NCI-H2029 treated with DMSO at 0.1 percent for 48 hours (cell line): ENCODE results near the gene DHRS4L2.
A peak's percentile ranks its signal among the peaks of the same experiment; 100 is the strongest.
"Not testable (repeated sequence)": the region's sequence is repeated elsewhere in the genome, so short reads cannot be mapped to it uniquely, and the experiment has no call there.

Experiments used
- DNase-seq: peaks from one replicate; lab custom pipeline; 2025; lab: John Stamatoyannopoulos, UW

DHRS4L2 gene

GRCh38 chr14:24018978-24019377 lies 30.2 kb downstream of the DHRS4L2 start:
- DNase-seq: not testable (repeated sequence)

GRCh38 chr14:24019944-24020343 lies 31.2 kb downstream of the DHRS4L2 start:
- not testable (repeated sequence) for DNase-seq

- DNase-seq: not testable (repeated sequence)
These were observed 31.8 kb downstream of the DHRS4L2 start for GRCh38 chr14:24020520-24020919.

- DNase-seq: not testable (repeated sequence)
These were observed 36.2 kb downstream of the DHRS4L2 start for GRCh38 chr14:24024939-24025418.

GRCh38 chr14:24029687-24030086 lies 41.0 kb downstream of the DHRS4L2 start:
- DNase-seq: not testable (repeated sequence)

- DNase-seq: not testable (repeated sequence)
These were observed 42.6 kb downstream of the DHRS4L2 start for GRCh38 chr14:24031331-24031730.

GRCh38 chr14:24032727-24033418 lies 44.1 kb downstream of the DHRS4L2 start:
- DNase-seq: no peak

- not testable (repeated sequence) for DNase-seq
These were observed 47.0 kb downstream of the DHRS4L2 start for GRCh38 chr14:24035769-24036168.

GRCh38 chr14:24036169-24036962 lies 47.6 kb downstream of the DHRS4L2 start:
- peak; percentile 48 for DNase-seq

- DNase-seq: not testable (repeated sequence)
These were observed 48.4 kb downstream of the DHRS4L2 start for GRCh38 chr14:24036963-24037657.

- peak; percentile 12 for DNase-seq
These were observed 48.9 kb downstream of the DHRS4L2 start for GRCh38 chr14:24037658-24038037.

- DNase-seq: no peak
These were observed 50.0 kb downstream of the DHRS4L2 start for GRCh38 chr14:24038686-24039085.

GRCh38 chr14:24040692-24041091 lies 52.0 kb downstream of the DHRS4L2 start:
- DNase-seq: no peak

GRCh38 chr14:24042746-24043145 lies 54.0 kb downstream of the DHRS4L2 start:
- no peak for DNase-seq

GRCh38 chr14:24049002-24049401 lies 60.3 kb downstream of the DHRS4L2 start:
- not testable (repeated sequence) for DNase-seq

GRCh38 chr14:24050753-24051152 lies 62.0 kb downstream of the DHRS4L2 start:
- DNase-seq: not testable (repeated sequence)

GRCh38 chr14:24051176-24051788 lies 62.6 kb downstream of the DHRS4L2 start:
- no peak for DNase-seq

- DNase-seq: no peak
These were observed 63.3 kb downstream of the DHRS4L2 start, which contains the start of gene CARMIL3 for GRCh38 chr14:24051789-24052655. CARMIL3 (plus strand) TSS chr14:24052009; CDS start chr14:24052154, 145 bp downstream.

GRCh38 chr14:24052656-24053547 lies 64.2 kb downstream of the DHRS4L2 start:
- no peak for DNase-seq
